CD4-positive, alpha-beta T cell treated with Interleukin-21 for 1 hour (primary cell): ENCODE data around the gene SERTAD2.

ENCODE experiments used
- DNase-seq: peaks from one replicate; pipeline ENCODE4 v3.0.0-alpha.2; 2020

SERTAD2 gene

GRCh38 chr2:64627860-64628841 lies 25.6 kb downstream of the SERTAD2 start:
- DNase-seq, result no peak

GRCh38 chr2:64626963-64627760 lies 26.6 kb downstream of the SERTAD2 start:
- no peak for DNase-seq

- DNase-seq, result no peak
Observed at GRCh38 chr2:64626146-64626809, 27.4 kb downstream of the SERTAD2 start.

GRCh38 chr2:64625299-64626145 lies 28.2 kb downstream of the SERTAD2 start:
- DNase-seq, result no peak

GRCh38 chr2:64624862-64625261 lies 28.9 kb downstream of the SERTAD2 start:
- no peak for DNase-seq

- no peak for DNase-seq
Observed at GRCh38 chr2:64624108-64624610, 29.6 kb downstream of the SERTAD2 start.

- DNase-seq, result no peak
Observed at GRCh38 chr2:64623242-64623850, 30.4 kb downstream of the SERTAD2 start.

GRCh38 chr2:64622443-64623241 lies 31.1 kb downstream of the SERTAD2 start:
- no peak for DNase-seq

- no peak for DNase-seq
Observed at GRCh38 chr2:64620661-64621060, 33.1 kb downstream of the SERTAD2 start.

GRCh38 chr2:64617631-64618151 lies 36.0 kb downstream of the SERTAD2 start:
- no peak for DNase-seq

GRCh38 chr2:64615844-64616536 lies 37.7 kb downstream of the SERTAD2 start:
- DNase-seq, result no peak

GRCh38 chr2:64615192-64615763 lies 38.4 kb downstream of the SERTAD2 start:
- DNase-seq, result no peak

- no peak for DNase-seq
Observed at GRCh38 chr2:64613276-64613675, 40.4 kb downstream of the SERTAD2 start.

- DNase-seq, result no peak
Observed at GRCh38 chr2:64612575-64613195, 41.0 kb downstream of the SERTAD2 start.

GRCh38 chr2:64610316-64610855 lies 43.3 kb downstream of the SERTAD2 start:
- no peak for DNase-seq

- no peak for DNase-seq
Observed at GRCh38 chr2:64609942-64610281, 43.8 kb downstream of the SERTAD2 start.

GRCh38 chr2:64609227-64609941 lies 44.3 kb downstream of the SERTAD2 start:
- peak; percentile 74 for DNase-seq

GRCh38 chr2:64608867-64609226 lies 44.9 kb downstream of the SERTAD2 start:
- no peak for DNase-seq
